Hippocampal formation (tissue), 2 donors: Measurements from ENCODE around the gene ACBD4.
A peak's percentile ranks its signal among the peaks of the same experiment; 100 is the strongest.

Source experiments
- DNase-seq, 2 donors: peaks; one replicate each; lab custom pipeline; 2025; lab: John Stamatoyannopoulos, UW

ACBD4 gene

DNA sequence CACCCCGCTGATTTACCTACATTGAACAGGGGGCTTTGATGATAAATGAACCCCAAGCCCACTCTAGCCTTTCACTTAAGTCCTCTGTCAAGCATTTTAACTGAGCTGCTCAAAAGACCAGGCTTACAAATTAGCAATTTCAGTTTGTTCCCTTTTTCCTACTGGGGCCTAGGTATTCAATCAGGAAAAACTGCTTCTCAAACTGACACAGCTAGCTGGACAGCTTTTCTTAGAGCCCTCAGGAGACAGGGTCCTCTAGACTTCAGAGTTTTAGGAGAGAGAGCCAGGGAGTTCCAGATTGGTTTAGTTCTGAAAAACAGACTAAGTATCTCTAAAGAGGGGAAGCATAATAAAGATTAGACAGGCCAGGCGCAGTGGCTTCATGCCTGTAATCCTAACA lies 20.0 kb downstream of the ACBD4 start:
- DNase-seq, result no peak

DNA sequence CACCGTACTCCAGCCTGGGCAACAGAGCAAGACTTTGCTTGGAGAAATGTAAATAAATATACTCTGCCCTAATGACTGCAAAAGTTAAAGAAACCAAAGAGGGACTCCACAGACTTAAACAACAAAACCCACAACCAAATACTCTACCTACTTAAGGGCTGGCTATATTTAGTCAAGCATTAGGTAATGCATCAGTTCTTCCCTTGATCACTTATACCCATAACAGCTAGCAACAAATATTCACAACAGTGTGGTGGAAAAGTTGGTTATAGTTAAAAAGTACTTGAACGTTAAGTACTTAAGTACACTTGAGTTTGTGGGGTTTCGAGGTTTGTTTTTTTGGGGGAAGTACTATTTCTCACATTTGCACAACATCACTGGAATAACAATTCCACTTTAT lies 20.8 kb downstream of the ACBD4 start:
- no peak for DNase-seq

DNA sequence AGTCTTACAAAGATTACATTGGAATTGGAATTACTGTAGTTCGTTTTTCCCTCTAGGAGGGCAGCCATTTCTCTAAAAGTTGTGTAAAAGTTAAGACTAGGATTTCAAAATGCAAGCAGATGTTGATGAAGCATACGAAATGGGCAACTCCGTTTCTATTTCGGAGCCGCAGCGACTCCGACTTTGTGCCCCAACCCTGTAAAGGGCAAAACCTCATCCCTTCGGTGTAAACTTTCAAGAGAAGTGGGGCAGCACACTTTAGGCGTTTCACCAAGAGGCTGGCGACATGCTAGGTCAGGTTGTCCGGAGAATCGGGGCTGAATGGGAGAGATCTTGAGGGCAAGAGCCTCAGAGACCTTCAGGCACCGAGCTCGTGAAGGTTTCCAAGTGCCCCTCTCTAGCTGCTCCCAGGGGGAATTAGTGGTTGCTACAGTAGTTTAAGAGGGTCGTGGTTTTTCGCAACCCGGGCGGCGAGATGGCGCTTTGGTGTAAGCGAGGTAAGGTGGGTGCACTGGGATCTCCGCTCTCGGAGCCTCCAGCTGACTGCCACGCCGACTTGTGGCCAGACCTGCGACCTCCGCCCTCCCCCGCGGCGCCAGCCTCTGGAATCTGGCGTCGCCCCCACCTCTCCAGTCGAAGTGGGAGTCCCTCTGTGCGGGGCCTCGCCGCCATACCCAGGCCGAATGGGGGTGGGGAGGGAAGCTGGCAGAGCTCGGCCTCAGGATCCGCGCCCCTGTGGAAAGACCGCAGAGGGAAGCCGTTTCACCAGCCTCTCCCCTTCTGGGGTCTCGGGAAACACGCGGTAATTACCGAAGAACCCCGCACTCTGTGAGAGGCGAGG lies 25.2 kb downstream of the ACBD4 start:
- DNase-seq, result peak; percentile 47 to 66

GRCh38 chr17:45161288-45162024 lies 26.0 kb downstream of the ACBD4 start, which contains the start of gene HEXIM2:
HEXIM2 (plus strand) TSS chr17:45161875; CDS start chr17:45162794, 919 bp downstream.
- peak; percentile 99 for DNase-seq

- no peak for DNase-seq
Measured at GRCh38 chr17:45162025-45162687, 26.7 kb downstream of the ACBD4 start.

DNA sequence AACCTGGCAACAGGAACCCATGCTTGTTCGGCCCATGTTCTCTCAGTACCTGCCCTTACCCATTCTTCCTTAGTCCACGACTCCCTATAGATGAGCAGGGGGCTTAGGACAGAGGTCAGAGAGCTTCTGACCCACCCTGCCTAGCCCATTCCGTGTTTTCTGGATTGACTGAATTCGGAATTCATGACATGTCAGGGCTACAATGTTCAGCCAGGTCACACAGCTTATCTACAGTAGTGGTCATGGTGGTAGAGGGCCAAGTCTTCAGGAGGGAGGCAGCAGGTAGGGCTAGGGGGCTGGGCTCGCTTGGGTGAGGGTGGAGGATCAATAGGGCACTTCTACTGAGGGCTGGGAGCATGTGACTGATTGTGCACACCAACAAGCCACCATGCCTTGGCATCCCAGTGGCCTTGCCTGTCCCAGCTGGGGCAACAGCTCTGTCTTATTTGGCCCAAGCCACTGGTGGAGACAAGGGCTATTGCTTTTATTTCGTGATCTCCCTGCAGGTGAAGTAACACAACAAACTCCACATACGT lies 29.3 kb downstream of the ACBD4 start:
- DNase-seq, result no peak

DNA sequence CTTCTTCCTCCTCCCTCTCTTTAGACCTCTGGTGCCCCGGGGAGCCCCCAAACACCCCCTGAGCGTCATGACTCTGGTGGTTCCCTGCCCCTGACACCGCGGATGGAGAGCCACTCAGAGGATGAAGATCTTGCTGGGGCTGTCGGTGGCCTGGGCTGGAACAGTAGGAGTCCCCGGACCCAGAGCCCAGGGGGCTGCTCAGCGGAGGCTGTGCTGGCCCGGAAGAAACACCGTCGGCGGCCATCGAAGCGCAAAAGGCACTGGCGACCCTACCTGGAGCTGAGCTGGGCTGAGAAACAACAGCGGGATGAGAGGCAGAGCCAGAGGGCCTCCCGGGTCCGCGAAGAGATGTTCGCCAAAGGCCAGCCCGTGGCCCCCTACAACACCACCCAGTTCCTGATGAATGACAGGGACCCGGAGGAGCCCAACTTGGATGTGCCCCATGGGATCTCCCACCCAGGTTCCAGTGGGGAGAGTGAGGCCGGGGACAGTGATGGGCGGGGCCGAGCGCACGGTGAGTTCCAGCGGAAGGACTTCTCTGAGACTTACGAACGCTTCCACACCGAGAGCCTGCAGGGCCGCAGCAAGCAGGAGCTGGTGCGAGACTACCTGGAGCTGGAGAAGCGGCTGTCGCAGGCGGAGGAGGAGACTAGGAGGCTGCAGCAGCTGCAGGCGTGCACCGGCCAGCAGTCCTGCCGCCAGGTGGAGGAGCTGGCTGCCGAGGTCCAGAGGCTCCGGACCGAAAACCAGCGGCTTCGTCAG lies 33.7 kb downstream of the ACBD4 start:
- no peak for DNase-seq

DNA sequence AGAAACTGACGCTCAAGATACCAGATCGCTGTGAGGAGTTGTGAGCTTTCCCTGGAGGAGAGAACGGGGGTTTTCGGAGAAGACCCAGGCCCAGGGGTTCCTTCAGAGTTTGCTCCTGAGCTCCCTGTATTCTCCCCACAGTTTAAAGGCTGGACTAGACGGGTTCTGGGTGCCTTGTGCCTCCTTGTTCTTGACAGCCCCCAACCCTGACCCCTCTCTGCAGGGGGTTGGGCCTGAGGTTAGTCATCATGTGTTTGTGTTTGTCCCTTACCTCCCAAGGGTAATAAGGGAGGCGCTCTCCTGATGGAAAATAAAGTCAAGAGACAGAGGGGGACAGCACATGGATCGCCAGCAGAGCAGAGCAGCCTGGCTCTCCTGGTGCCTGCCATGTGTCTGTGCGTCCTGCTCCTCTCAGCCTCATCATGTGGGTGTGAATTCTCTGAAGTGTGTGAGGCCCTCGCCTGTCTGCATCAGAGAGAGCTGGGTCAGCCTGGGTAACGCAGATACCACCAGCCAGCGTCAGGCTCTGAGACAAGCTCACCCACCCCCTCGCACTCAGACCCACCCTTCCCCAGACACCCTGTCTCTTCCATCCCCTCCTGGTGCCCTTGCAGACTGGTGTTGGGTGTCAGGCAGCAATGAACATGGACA lies 34.9 kb downstream of the ACBD4 start:
- no peak for DNase-seq

DNA sequence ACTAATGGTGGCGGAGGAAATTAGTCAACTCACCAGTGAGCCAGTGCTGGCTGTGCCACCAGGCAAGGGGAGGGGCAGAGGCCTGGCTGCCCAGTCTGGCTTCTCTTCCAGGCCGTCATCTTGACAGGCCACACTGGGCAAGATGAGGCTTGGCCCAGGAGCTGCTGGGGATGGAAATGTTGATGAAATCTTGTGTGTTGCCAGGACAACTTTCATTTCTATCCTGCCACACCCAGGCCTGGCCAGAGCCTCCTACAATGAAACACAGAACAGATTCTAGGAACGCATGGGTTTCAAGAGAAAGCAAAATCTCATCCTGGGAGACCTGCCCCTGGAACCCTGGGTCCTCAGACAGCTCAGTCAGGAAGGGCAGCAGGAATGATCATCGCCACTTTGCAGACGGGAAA lies 35.4 kb downstream of the ACBD4 start:
- DNase-seq, result no peak

DNA sequence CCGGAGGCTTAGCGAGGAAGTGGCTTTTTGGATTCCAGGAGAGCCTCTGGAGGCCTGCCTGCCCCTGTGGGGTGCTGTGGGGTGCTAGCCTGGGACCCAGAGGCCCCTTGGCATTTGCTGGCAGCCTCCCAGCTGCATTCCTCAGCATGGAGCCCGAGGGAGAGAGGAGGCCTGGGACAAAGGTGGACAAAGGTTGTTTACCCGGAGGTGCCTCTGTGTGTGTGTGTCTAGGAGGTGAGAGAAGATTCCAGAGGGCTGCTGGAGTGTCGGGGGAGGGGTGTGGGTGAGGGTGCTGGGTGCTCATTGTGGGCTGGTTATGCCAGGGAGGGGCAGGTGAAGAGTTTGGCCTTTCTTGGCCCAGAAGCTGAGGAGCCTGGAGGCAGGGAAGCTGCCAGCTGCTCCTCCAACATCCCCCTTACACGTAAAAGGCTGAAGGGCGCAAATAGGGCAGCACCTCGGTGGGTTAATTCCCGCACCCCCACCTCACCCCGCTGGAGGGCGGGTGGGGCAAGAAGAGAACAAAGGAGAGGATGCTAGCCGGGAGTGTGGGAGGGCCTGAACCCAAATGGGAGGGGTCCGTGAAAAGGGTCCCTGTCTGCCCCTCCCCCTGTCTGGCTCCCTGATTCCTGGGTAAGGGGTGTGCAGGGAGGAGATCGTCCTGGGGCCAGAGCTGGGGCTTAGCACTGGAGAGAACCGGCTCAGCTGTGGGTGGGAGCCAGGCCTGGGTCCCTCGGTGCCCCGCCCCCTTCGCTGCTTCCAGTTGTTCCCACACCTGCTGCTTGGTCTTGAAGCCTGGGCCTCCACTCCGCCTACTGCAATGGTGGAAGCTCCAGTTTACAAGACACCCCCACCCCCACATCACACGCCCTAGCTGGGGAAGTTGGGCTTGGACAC lies 36.1 kb downstream of the ACBD4 start:
- DNase-seq, result no peak

DNA sequence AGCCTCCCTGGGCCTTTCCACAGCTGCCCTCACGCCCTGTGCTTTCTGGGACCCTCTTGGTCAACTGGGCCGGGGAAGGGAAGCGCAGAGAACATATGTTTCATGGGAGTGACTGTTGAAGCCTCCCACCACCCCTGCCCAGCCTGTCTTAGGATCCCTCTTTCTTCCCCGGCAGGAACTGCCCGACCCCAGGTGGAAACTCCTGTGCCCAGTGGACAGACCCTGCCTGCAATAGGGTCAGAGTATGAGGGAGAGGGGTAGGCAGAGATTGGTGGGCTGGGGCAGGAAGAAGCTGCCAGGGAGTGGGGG lies 36.7 kb downstream of the ACBD4 start:
- no peak for DNase-seq

DNA sequence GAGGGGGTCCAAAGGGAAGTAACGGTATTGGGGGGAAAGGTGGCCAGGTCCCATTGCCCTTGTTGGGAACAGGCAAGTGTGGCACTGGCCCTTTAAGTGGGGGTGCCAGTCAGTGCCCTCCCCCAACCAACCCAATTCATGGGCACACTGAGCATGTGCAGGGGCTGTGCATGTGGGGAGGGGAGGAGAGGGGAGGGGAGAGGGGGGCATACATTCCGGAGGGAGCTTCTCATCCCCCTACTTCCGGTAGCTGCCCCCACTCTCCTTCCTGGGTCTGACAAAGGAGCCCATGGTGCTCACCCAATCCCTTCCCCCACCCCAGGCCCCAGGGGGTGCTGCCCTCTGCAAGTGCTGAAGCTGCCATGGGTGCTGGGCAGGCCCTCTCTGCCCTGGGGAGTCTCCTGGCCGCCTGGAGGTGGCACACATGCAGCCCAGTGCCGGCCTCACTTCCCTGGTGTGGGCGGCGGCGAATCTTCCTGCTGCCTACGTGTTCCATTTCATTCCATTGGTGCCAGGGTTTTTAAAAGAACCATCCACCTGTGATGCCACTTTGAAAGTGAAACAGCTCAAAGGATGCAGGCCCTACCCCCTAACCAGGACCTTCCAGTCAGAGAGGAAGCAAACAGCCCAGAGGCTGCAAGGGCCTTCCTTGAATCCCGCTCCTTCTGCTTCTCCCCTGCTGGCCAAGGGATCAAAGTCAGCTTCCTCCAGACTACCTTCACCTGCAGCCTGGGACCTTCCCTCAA lies 37.2 kb downstream of the ACBD4 start:
- peak; percentile 86 to 87 for DNase-seq

GRCh38 chr17:45175759-45176115 lies 40.2 kb downstream of the ACBD4 start:
- DNase-seq, result no peak

- no peak for DNase-seq
Measured at GRCh38 chr17:45177563-45177962, 42.1 kb downstream of the ACBD4 start.

DNA sequence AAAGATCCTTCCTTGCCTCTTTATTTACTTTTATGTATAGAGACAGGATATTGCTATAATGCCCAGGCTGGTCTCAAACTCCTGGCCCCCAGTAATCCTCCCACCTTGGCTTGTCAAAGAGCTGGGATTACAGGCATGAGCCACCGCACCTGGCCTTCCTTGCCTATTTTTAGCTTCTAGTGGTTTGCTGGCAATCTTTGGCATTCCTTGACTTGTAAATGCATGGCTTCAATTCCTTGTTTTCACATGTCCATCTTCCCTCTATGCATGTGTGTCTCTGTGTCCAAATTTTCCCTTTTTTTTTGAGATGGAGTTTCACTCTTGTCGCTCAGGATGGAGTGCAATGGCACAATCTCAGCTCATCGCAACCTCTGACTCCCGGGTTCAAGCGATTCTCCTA lies 48.7 kb downstream of the ACBD4 start:
- no peak for DNase-seq

DNA sequence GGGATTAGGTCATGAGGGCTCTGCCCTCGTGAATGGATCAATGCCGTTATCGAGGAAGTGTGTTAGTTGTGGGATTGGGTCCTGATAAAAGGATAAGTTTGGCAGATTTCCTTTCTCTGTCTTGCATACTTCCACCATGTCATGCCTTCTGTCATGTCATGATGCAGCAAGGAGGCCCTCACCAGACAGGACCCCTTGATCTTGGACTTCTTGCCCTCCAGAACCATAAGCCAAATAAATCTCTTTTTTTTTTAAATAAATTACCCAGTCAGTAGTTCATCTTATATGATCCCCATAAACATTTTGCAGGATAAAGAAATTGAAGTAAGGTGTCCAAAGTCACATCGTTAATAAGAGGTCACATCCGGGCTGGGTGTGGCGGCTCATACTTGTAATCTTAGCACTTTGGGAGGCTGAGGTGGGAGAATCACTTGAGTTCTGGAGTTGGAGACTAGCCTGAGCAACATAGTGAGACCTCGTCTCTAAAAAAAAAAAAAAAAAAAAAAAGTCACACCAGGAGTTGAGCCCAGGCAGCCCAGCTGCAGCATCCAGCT lies 51.4 kb downstream of the ACBD4 start:
- no peak for DNase-seq

GRCh38 chr17:45189009-45189408 lies 53.5 kb downstream of the ACBD4 start:
- DNase-seq, result no peak

DNA sequence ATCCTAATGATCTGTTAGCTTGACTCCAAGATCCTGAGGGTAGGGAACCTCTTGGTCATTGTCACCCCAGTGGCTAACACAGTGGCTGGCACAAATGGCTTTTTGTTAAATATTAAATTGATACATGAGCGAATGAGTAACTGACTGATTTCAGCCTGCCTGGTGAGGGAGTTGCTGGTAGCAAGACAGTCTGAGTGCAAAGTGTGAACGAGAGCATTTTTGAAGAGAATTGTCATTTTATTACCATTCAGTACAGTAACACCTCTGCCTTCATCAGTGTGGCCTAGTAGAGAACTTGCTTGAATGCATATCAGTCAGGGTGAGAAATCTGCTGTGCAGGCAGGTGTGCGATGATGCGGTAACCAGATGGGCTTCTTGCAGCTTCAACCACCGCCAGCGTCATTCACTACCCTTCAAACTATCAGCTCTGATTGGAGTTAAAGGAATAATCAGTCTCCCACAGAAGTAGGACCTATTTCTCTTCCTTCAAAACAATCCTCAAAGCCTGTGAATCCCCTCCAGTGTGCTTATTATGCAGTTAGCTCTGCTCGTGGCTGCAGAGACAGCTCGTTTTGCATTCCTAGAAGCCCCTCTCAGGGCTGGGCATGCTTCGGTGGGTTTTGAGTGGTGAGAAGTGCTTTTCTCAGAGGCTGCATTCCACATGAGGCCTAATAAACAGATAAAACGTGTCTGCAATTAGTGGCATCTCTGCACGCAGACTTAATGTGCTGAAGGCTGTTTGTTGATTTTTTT lies 55.2 kb downstream of the ACBD4 start:
- DNase-seq, result no peak
